ENCODE data around the gene KNDC1.

The KNDC1 gene

DNA sequence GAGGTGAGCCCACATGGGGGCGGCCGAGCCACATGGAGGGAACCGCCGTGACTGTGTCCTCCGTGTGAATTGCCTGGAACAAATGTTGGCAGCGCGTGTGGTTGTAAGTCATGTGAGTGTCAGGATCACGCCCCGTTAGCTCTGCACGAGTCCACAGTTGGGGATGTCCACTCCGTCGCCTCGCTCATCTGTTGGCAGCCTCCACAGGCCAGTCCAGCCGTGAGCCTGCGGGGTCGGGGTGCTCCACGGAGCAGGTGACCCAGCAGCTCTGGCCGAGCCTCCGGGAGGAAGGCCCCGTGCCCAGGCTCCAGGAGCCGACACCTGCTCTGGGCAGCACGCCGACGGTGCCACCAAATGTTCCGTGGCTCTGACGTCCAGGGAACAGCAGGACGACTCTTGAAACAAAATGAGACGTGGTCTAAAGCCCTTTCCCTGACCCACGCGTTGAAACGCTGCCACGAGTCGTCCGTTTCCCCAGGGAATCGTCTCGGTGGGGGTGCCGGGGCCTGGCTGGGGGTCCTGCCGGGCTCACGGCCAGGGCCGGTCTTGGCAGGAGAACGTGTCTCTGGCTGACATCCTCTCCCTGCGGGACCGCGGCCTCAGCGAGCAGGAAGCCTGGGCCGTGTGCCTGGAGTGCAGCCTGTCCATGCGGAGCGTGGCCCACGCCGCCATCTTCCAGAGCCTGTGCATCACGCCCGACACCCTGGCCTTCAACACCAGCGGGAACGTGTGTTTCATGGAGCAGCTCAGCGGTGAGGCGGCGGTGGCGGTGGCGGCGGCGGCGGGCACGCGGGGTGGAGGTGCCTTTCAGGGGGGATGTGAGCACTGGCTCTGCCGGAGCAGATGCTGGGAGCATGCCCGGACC, 7.0 kb downstream of the KNDC1 start:
- TF ChIP-seq, protein P1, sequence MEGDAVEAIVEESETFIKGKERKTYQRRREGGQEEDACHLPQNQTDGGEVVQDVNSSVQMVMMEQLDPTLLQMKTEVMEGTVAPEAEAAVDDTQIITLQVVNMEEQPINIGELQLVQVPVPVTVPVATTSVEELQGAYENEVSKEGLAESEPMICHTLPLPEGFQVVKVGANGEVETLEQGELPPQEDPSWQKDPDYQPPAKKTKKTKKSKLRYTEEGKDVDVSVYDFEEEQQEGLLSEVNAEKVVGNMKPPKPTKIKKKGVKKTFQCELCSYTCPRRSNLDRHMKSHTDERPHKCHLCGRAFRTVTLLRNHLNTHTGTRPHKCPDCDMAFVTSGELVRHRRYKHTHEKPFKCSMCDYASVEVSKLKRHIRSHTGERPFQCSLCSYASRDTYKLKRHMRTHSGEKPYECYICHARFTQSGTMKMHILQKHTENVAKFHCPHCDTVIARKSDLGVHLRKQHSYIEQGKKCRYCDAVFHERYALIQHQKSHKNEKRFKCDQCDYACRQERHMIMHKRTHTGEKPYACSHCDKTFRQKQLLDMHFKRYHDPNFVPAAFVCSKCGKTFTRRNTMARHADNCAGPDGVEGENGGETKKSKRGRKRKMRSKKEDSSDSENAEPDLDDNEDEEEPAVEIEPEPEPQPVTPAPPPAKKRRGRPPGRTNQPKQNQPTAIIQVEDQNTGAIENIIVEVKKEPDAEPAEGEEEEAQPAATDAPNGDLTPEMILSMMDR (IDR thresholded peaks at IDR 0.05; ENCODE audit: extremely low read depth, insufficient read depth, missing control alignments), result no peak

DNA sequence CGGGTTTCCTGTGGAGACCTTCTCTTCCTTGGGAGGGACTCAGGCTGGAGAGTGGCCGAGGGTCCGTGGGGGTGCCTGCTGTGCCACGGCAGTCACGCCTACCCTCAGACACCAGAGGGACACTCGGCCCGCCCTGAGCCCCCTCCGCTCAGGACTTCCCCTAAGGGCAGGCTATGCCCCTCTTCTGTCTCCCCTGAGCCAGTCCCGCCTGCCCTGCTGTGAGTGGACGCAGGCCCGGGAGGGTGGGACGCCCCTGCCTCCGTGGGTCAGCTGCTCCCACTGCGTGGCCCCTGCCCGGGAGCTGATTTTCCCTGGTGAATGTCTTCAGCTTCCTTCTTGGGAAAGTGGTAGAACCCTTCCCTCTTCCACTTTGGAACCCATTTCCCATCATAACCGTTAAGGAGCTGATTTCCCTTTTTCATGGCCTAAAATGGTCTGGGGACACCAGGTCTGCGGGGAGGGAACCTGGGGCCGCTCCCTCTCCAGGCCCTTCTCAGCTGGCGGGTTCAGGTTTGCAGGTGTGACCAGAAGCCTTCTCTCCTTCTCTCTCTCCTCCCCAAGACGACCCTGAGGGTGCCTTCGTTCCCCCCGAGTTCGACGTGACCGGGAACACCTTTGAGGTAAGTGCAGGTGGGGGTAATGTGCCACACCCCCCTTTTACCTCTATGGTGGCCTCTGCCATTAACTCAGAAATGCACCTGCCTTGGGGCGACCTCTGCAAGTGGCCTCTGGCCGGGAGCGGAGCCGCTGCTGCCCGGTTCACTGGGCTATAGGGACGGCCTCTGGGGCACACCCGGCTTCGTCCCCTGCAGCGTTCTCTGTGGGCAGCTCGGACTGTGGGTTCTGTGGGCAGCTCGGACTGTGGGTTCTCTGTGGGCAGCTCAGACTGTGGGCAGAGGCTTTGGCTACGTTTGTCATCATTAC, 7.9 kb downstream of the KNDC1 start:
- TF ChIP-seq, protein P1 (IDR thresholded peaks at IDR 0.05; ENCODE audit: extremely low read depth, insufficient read depth, missing control alignments), result no peak
- in situ Hi-C loops (cut with MboI; ENCODE audit: low pct_unique_long_range_greater_than_20kb, low sequenced_read_pairs, unreplicated experiment), result no loop called here

More for the DNA sequence above, 7.0 kb downstream of the KNDC1 start:
- in situ Hi-C loops (cut with MboI; ENCODE audit: low pct_unique_long_range_greater_than_20kb, low sequenced_read_pairs, unreplicated experiment), result no loop called here
- DNase-seq (ENCODE audit: low spot score), result no peak

DNA sequence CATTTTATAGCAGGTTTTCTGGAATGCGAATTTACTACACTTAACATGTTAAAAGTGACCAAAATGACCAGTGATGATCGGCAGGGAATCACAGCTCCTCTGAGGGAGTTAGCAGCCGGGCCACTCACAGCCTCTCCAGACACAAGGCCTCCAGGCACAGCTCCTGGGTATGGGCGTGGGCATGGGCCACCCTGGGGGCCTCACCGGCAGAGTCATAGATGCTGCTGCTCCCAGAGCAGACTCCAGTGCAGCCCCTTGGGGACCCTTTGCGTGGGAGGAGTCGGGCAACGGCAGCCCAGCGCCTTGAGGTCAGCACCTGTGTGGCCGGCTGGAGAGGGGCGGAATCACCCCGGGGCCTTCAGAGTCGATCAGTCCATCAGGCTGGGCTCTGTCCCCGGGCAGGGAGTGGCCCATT, 8.6 kb downstream of the KNDC1 start:
- no peak for DNase-seq (ENCODE audit: low spot score)
- TF ChIP-seq, protein P1 (IDR thresholded peaks at IDR 0.05; ENCODE audit: extremely low read depth, insufficient read depth, missing control alignments), result no peak
- in situ Hi-C loops (cut with MboI; ENCODE audit: low pct_unique_long_range_greater_than_20kb, low sequenced_read_pairs, unreplicated experiment), result no loop called here

More for the DNA sequence above, 7.9 kb downstream of the KNDC1 start:
- no peak for DNase-seq (ENCODE audit: low spot score)

DNA sequence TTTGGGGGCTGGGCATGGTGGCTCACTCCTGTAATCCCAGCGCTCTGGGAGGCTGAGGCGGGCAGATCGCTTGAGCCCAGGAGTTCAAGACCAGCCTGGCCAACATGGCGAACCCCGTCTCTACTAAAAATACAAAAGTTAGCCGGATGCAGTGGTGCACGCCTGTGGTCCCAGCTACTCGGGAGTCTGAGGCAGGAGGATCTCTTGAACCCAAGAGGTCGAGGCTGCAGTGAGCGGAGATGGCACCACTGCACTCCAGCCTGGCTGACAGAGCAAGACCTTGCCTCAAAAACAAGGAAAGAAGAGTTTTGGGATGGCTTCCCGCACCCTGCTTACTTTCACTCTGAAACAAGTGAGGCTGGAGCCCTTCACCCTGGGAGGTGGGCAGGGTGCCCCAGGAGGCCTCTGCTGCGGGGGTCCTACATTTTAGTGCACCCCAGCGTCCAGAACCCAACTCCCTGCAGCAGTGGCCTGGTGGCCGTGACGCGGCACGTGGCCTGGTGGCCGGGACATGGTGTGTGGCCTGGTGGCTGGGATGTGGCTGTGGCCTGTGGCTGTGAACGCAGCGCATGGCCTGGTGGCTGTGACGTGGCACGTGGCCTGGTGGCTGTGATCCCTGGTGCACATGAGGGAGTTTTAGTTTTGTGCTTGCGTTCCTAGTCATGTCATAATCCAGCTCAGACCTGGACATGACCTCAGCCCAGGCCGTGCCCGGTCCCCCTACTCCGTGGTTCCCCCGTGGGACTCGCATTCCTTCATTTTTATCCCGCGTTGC, 9.3 kb downstream of the KNDC1 start:
- TF ChIP-seq, protein P1 (IDR thresholded peaks at IDR 0.05; ENCODE audit: extremely low read depth, insufficient read depth, missing control alignments), result no peak
- in situ Hi-C loops (cut with MboI; ENCODE audit: low pct_unique_long_range_greater_than_20kb, low sequenced_read_pairs, unreplicated experiment), result no loop called here
- DNase-seq (ENCODE audit: low spot score), result no peak

DNA sequence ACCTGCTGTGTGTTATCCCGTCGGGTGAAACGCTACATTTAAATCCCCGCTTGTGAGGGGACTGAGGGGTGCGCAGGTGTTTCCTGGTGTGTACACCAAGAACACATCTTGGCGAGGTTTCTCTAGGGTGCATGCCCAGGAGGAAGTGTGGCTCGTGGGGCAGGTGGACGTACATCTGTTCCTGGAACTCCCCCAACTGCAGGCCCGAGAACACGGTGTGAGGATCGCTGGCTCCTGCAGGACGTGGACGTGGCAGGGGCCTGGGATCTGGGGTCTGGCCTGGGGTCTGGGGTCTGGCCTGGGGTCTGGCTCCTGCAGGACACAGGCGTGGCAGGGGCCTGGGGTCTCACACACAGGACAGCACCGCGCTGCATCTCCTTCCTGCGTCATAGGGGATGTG, 10.1 kb downstream of the KNDC1 start:
- no peak for DNase-seq (ENCODE audit: low spot score)
- TF ChIP-seq, protein P1 (IDR thresholded peaks at IDR 0.05; ENCODE audit: extremely low read depth, insufficient read depth, missing control alignments), result no peak
- in situ Hi-C loops (cut with MboI; ENCODE audit: low pct_unique_long_range_greater_than_20kb, low sequenced_read_pairs, unreplicated experiment), result no loop called here
